Sigmoid colon (tissue), 7 donors: ENCODE results near the gene LPP. TPM values are rescaled to one million over a fixed set of nuclear protein-coding genes. Genes with fewer than 3 reads are reported as not detected.
"Not testable (repeated sequence)": the region's sequence is repeated elsewhere in the genome, so short reads cannot be mapped to it uniquely, and the experiment has no call there.

Source experiments
- DNase-seq: peaks from one replicate; pipeline ENCODE4 v3.0.0-alpha.2; 2019
- H3K27ac ChIP-seq, 4 donors: fragments of 200-600 bp; sonication (generic); one replicate each; pipeline ENCODE4 v1.5.1; 2016 to 2019; ENCODE audit warnings: mild to moderate bottlenecking in 1 of 4
- H3K27me3 ChIP-seq, 3 donors: fragments of 200-600 bp; sonication (generic); one replicate each; pipeline ENCODE4 v1.5.1; 2019; ENCODE audit warnings: mild to moderate bottlenecking in 1 of 3
- H3K36me3 ChIP-seq, 4 donors: fragments of 200-600 bp; sonication (generic); one replicate each; pipeline ENCODE4 v1.5.1; 2016 to 2019
- H3K4me1 ChIP-seq, 4 donors: fragments of 200-600 bp; sonication (generic); one replicate each; pipeline ENCODE4 v1.5.1; 2017 to 2019
- H3K4me3 ChIP-seq, 4 donors: fragments of 200-600 bp; sonication (generic); one replicate each; pipeline ENCODE4 v1.5.1; 2017 to 2019; ENCODE audit warnings: mild to moderate bottlenecking in 2 of 4, moderate library complexity in 1 of 4
- H3K9me3 ChIP-seq, 4 donors: fragments of 200-600 bp in 3 of 4; sonication (generic) in 3 of 4; one replicate each; pipeline versions ENCODE4 v1.5.1 to v1.6.1; 2013 to 2019
- CTCF ChIP-seq, 4 experiments: fragments of 450-650 bp in 3 of 4; fragments of 200-600 bp in 1 of 4; IDR thresholded peaks; one replicate each; pipeline ENCODE4 v1.5.1; 2016 to 2019; ENCODE audit warnings: antibody characterized with exemption in 4 of 4, mild to moderate bottlenecking in 3 of 4, moderate library complexity in 2 of 4
- EP300 ChIP-seq, 4 donors: sonication (generic); formaldehyde crosslinking; IDR thresholded peaks; one replicate each; pipeline ENCODE4 v1.6.1; 2017; ENCODE audit warnings: antibody characterized with exemption in 4 of 4
- POLR2A ChIP-seq, 2 donors: fragments of 450-650 bp; IDR thresholded peaks; one replicate each; pipeline ENCODE4 v1.6.1; 2016; ENCODE audit warnings: antibody characterized with exemption in 2 of 2, mild to moderate bottlenecking in 2 of 2, moderate library complexity in 2 of 2
- POLR2AphosphoS5 ChIP-seq, 4 donors: sonication (generic); formaldehyde crosslinking; IDR thresholded peaks; one replicate each; pipeline ENCODE4 v1.6.1; 2017; ENCODE audit warnings: antibody characterized with exemption in 4 of 4
- whole genome bisulfite sequencing, 2 donors: extraction: QIAGEN DNeasy Blood & Tissue Kit; methylation state at CpG; one replicate each; pipeline ENCODE4 v1.1.7; 2013; 5-methylcytosine and 5-hydroxymethylcytosine counted together
- intact Hi-C: fragments of 100-400 bp; cut with DNase I; formaldehyde crosslinking; loops from one replicate; pipeline ENCODE4 v1.15.1; 2023
- polyA plus RNA-seq, 3 donors: library from polyadenylated mRNA; stranded (reverse); fragments of 200-250 nt; gene quantifications; one replicate each; pipeline ENCODE4 v1.2.3, GENCODE V29; 2013
- total RNA-seq, 4 donors: library from RNA; depleted of rRNA; stranded (reverse); fragments of >200 nt; gene quantifications; one replicate each; pipeline ENCODE4 v1.1.0, GENCODE V29; 2016
- donor health status: healthy with polysubstance abuse.
- donor health status: Bipolar disorder and iron deficiency.
- donor health status: healthy.

LPP gene
- total and polyA plus RNA-seq, 7 donors: 5.3 to 1,773 (median 824) TPM

GRCh38 chr3:188126934-188127333 is 27.0 kb upstream of the LPP start:
- peak overlapping the region; percentile 73 to 81 (median 74) for H3K27ac ChIP-seq
- no peaks in the 10 kb centered on the region for H3K27me3 ChIP-seq
- peaks cover 0 to 40% (median 36%) of the 10 kb centered on the region in 4 donors for H3K4me1 ChIP-seq
- no peaks in the 10 kb centered on the region for H3K9me3 ChIP-seq
- no peaks in the 10 kb centered on the region for H3K36me3 ChIP-seq
- WGBS, 2 donors: 91 to 93% methylated on average over 8 of the region's 8 CpGs
- no peak for DNase-seq
- no peak overlapping the region for H3K4me3 ChIP-seq
- intact Hi-C loops: no loop called here
- TF ChIP-seq CTCF (IDR thresholded peaks at IDR 0.05): no peak
- no peak for TF ChIP-seq POLR2A (IDR thresholded peaks at IDR 0.05)
- peak in 2 of 4 donors; percentile 11 to 12 for TF ChIP-seq POLR2AphosphoS5 (IDR thresholded peaks at IDR 0.05)

GRCh38 chr3:188128905-188129304 is 25.1 kb upstream of the LPP start:
- DNase-seq: no peak
- H3K36me3 ChIP-seq: no peaks in the 10 kb centered on the region
- TF ChIP-seq EP300 (IDR thresholded peaks at IDR 0.05): no peak
- no peak for TF ChIP-seq CTCF (IDR thresholded peaks at IDR 0.05)
- no peak for TF ChIP-seq POLR2A (IDR thresholded peaks at IDR 0.05)
- no peak for TF ChIP-seq POLR2AphosphoS5 (IDR thresholded peaks at IDR 0.05)
- intact Hi-C loops: no loop called here
- no peak overlapping the region for H3K27ac ChIP-seq
- no peaks in the 10 kb centered on the region for H3K27me3 ChIP-seq
- H3K9me3 ChIP-seq: no peaks in the 10 kb centered on the region
- peaks cover 0 to 33% (median 26%) of the 10 kb centered on the region in 4 donors for H3K4me1 ChIP-seq
- 69 to 90% methylated on average over 1 of the region's 1 CpG for WGBS, 2 donors
- no peak overlapping the region for H3K4me3 ChIP-seq

- WGBS, 2 donors: 94 to 98% methylated on average over 2 of the region's 2 CpGs
- H3K9me3 ChIP-seq, DNase-seq, H3K36me3 ChIP-seq, intact Hi-C loops, H3K27ac ChIP-seq, H3K27me3 ChIP-seq, H3K4me3 ChIP-seq: not testable (repeated sequence)
- H3K4me1 ChIP-seq: peaks cover 0 to 16% (median 14%) of the 10 kb centered on the region in 4 donors
These were observed 22.9 kb upstream of the LPP start for GRCh38 chr3:188131023-188131422.

- no peak overlapping the region for H3K4me3 ChIP-seq
- intact Hi-C loops: no loop called here
- no peaks in the 10 kb centered on the region for H3K27me3 ChIP-seq
- no peaks in the 10 kb centered on the region for H3K36me3 ChIP-seq
- 92 to 95% methylated on average over 5 of the region's 5 CpGs for WGBS, 2 donors
- no peaks in the 10 kb centered on the region for H3K4me1 ChIP-seq
- TF ChIP-seq POLR2AphosphoS5 (IDR thresholded peaks at IDR 0.05): no peak
- no peak for TF ChIP-seq CTCF (IDR thresholded peaks at IDR 0.05)
- no peak for DNase-seq
- no peaks in the 10 kb centered on the region for H3K9me3 ChIP-seq
- no peak overlapping the region for H3K27ac ChIP-seq
These were observed 20.7 kb upstream of the LPP start for GRCh38 chr3:188133219-188133618.

- TF ChIP-seq EP300 (IDR thresholded peaks at IDR 0.05): no peak
- TF ChIP-seq POLR2A (IDR thresholded peaks at IDR 0.05): no peak
- no peak for TF ChIP-seq CTCF (IDR thresholded peaks at IDR 0.05)
- no peak for TF ChIP-seq POLR2AphosphoS5 (IDR thresholded peaks at IDR 0.05)
- Histone ChIP-seq H3K27me3 (no peaks in the 10 kb centered on the region), H3K9me3 (no peaks in the 10 kb centered on the region), H3K4me3 (no peak overlapping the region), H3K36me3 (no peaks in the 10 kb centered on the region), H3K27ac (no peak overlapping the region), H3K4me1 (no peaks in the 10 kb centered on the region)
- DNase-seq: no peak
- intact Hi-C loops: no loop called here
- WGBS, 2 donors: 92 to 93% methylated on average over 6 of the region's 6 CpGs
These were observed 20.3 kb upstream of the LPP start for GRCh38 chr3:188133646-188134045.
